ENCODE data around the gene LAMB2. TPM values are rescaled to one million over a fixed set of nuclear protein-coding genes. Genes with fewer than 3 reads are reported as not detected.

The LAMB2 gene
- total and polyA plus RNA-seq, 10 of the 15 experiments (the other 5 are each of a cell fraction or from before 2014, with no cell fraction given) = 0.13 to 3.2 (median 0.64) TPM; not detected in 3

DNA sequence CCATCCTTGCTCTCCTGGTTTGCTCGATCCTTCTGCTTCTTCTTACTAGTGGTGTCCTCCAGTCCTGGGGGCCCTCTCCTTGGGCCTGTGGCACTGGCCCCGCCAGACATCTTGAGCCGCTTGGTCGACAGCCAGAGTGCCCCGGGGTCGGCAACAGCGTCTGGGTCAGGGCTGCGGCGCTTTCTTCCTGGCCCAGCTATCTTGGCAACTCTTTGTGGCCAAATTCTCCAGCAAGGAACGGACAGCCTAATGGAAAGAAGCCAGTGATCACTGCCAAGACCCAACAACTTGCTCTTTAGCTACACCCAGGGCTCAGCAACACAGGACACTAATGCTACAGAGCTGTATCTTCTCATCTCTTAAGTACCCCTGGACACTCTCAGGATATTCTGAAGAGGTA, 13.8 kb downstream of the LAMB2 start:
- POLR2A ChIA-PET = no interaction called here
- Histone ChIP-seq H3K9ac (ENCODE audit: control insufficient read depth, insufficient read depth, low read length) (peak overlapping the region; percentile 85; the same call in 1 of the 2 replicates), H3K4me3 (peak overlapping the region; percentile 100), H3K36me3 (ENCODE audit: control insufficient read depth in 2 of 2, insufficient read depth in 2 of 2, low read length in 1 of 2) (peaks cover 20 to 27% of the 10 kb centered on the region in 2 experiments), H3K4me1 (ENCODE audit: control insufficient read depth, insufficient read depth, low read length) (peaks cover 10% of the 10 kb centered on the region), H3K9me3 (replicated peaks; ENCODE audit: control insufficient read depth, insufficient read depth, low read length) (no peaks in the 10 kb centered on the region), H2AFZ (ENCODE audit: control insufficient read depth, low read depth, low read length) (no peak overlapping the region), H3K79me2 (ENCODE audit: control insufficient read depth, insufficient read depth, low read length) (peaks cover 15% of the 10 kb centered on the region), H3K27ac (ENCODE audit: control insufficient read depth, insufficient read depth) (no peak overlapping the region), H4K20me1 (ENCODE audit: control insufficient read depth, insufficient read depth) (no peaks in the 10 kb centered on the region), H3K4me2 (ENCODE audit: control insufficient read depth, insufficient read depth) (peak overlapping the region; percentile 99), H3K27me3 (replicated peaks in 1 of 2; ENCODE audit: control insufficient read depth in 2 of 2, insufficient read depth in 2 of 2, low read length in 1 of 2) (no peaks in the 10 kb centered on the region)
- no TSS peak for BruUV-seq (replicated peaks)
- intact Hi-C loops (cut with micrococcal nuclease; ENCODE audit: unreplicated experiment) = no loop called here
- ATAC-seq = no peak
- in situ Hi-C loops (cut with MboI) = no loop called here
- TF ChIP-seq SP1 (IDR thresholded peaks at IDR 0.05; ENCODE audit: low read depth, low read length) = no peak
- no peak for TF ChIP-seq KDM1A (IDR thresholded peaks at IDR 0.05; ENCODE audit: borderline replicate concordance)
- TF ChIP-seq, protein P1, sequence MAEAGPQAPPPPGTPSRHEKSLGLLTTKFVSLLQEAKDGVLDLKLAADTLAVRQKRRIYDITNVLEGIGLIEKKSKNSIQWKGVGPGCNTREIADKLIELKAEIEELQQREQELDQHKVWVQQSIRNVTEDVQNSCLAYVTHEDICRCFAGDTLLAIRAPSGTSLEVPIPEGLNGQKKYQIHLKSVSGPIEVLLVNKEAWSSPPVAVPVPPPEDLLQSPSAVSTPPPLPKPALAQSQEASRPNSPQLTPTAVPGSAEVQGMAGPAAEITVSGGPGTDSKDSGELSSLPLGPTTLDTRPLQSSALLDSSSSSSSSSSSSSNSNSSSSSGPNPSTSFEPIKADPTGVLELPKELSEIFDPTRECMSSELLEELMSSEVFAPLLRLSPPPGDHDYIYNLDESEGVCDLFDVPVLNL (IDR thresholded peaks at IDR 0.05; ENCODE audit: low read depth, low read length) = no peak
- no peak for TF ChIP-seq POU2F2 (IDR thresholded peaks at IDR 0.05; ENCODE audit: borderline replicate concordance, low read depth, low read length)
- no peak for TF ChIP-seq NFYB (IDR thresholded peaks at IDR 0.05; ENCODE audit: insufficient read depth, low read depth, low read length)
- no peak for TF ChIP-seq PML (IDR thresholded peaks at IDR 0.05; ENCODE audit: low read length)
- TF ChIP-seq YBX1 (IDR thresholded peaks at IDR 0.05) = no peak
- no peak for TF ChIP-seq KAT2A (conservative IDR thresholded peaks at IDR 0.05; ENCODE audit: control insufficient read depth, low read depth, low read length)
- no peak for TF ChIP-seq PAX8 (IDR thresholded peaks at IDR 0.05)
- TF ChIP-seq CREM (IDR thresholded peaks at IDR 0.05; ENCODE audit: low read depth) = no peak
- TF ChIP-seq, protein P2, sequence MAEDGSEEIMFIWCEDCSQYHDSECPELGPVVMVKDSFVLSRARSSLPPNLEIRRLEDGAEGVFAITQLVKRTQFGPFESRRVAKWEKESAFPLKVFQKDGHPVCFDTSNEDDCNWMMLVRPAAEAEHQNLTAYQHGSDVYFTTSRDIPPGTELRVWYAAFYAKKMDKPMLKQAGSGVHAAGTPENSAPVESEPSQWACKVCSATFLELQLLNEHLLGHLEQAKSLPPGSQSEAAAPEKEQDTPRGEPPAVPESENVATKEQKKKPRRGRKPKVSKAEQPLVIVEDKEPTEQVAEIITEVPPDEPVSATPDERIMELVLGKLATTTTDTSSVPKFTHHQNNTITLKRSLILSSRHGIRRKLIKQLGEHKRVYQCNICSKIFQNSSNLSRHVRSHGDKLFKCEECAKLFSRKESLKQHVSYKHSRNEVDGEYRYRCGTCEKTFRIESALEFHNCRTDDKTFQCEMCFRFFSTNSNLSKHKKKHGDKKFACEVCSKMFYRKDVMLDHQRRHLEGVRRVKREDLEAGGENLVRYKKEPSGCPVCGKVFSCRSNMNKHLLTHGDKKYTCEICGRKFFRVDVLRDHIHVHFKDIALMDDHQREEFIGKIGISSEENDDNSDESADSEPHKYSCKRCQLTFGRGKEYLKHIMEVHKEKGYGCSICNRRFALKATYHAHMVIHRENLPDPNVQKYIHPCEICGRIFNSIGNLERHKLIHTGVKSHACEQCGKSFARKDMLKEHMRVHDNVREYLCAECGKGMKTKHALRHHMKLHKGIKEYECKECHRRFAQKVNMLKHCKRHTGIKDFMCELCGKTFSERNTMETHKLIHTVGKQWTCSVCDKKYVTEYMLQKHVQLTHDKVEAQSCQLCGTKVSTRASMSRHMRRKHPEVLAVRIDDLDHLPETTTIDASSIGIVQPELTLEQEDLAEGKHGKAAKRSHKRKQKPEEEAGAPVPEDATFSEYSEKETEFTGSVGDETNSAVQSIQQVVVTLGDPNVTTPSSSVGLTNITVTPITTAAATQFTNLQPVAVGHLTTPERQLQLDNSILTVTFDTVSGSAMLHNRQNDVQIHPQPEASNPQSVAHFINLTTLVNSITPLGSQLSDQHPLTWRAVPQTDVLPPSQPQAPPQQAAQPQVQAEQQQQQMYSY (CRISPR knock-in tag; IDR thresholded peaks at IDR 0.05) = no peak
- WGBS (ENCODE audit: insufficient coverage, insufficient replicate concordance, low lambda C conversion rate, missing lambda C conversion rate) = 93% methylated on average over 10 of the region's 10 CpGs
- DNase-seq (ENCODE audit: low read depth, low spot score) = no peak
- RAD21 ChIA-PET (ENCODE audit: unreplicated experiment) = no interaction called here
- SMC1A ChIA-PET (ENCODE audit: uncharacterized antibody, unreplicated experiment) = interaction anchor here (0.6 kb wide), 1 partner anchor 348 kb away, joined by 3 read pairs; no protein-coding TSS in a partner anchor
- CTCF ChIA-PET = no interaction called here
- no peak for FAIRE-seq
